GM12873 (cell line): ENCODE measurements around the gene CFHR4.

Experiments
- CTCF ChIP-seq: IDR thresholded peaks from 2 replicates; pipeline ENCODE4 v1.5.1; 2012; ENCODE audit warnings: low read depth, mild to moderate bottlenecking, moderate library complexity, low read length, control low read depth; ENCODE audit not compliant: insufficient read depth; ENCODE audit errors: missing control alignments

The CFHR4 gene

GRCh38 chr1:196873385-196873784 is 14.5 kb upstream of the CFHR4 start:
- no peak for TF ChIP-seq CTCF

DNA sequence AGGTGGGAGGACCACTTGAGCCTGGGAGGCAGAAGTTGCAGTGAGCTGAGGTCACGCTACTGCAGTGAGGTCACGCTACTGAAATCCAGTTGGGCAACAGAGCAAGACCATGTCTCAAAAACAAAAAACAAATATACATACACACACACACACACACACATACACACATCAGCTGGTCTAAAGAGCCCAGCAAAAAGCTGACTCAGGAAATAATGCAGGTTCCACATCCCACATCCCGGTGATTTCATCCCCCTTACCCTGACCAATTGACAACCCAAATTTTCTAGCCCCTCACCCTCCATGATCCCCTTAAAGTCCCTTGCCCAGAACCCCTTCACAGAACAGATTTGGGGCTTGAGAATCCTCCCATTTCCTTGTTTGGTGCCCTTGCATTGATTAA is 11.9 kb upstream of the CFHR4 start:
- no peak for TF ChIP-seq CTCF

GRCh38 chr1:196877964-196878363 is 9.9 kb upstream of the CFHR4 start:
- no peak for TF ChIP-seq CTCF

DNA sequence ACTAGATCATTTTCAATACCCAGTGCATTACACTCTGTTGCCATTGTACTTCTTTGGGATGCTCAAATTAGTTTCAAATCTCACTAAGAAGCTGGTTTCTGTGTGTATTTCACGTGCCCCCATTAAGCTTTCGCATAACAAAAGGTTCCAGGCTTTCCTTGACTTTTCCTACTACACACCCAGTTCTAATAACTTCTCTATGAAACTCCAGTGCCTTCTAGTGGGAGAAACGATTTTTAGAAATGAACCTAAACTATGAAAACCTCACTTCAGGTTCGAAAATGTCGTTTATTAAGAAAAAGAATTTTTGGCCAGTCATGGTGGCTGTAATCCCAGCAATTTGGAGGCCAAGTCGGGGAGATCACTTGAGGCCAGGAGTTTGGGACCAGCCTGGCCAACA is 2.8 kb downstream of the CFHR4 start:
- TF ChIP-seq CTCF, result no peak

GRCh38 chr1:196891251-196891650 is 3.4 kb downstream of the CFHR4 start:
- no peak for TF ChIP-seq CTCF

- no peak for TF ChIP-seq CTCF
These were observed 8.5 kb downstream of the CFHR4 start for GRCh38 chr1:196896355-196896754.

GRCh38 chr1:196897158-196897828 is 9.4 kb downstream of the CFHR4 start:
- TF ChIP-seq CTCF, result no peak
